H9 (cell line): ENCODE data around the gene KCNJ16. TPM values are rescaled to one million over a fixed set of nuclear protein-coding genes. Genes with fewer than 3 reads are reported as not detected.

Experiments
- DNase-seq: peaks from one replicate; pipeline ENCODE4 v3.0.0-alpha.2; 2017
- H2AFZ ChIP-seq: one replicate; pipeline ENCODE4 v1.6.1; 2013; ENCODE audit warnings: mild to moderate bottlenecking, low read length, control low read depth, moderate library complexity
- H2AK5ac ChIP-seq: 2 replicates; pipeline ENCODE4 v1.6.1; 2013; ENCODE audit warnings: low read length, control low read depth, mixed read lengths; ENCODE audit not compliant: insufficient read length
- H2BK120ac ChIP-seq: one replicate; pipeline ENCODE4 v1.6.1; 2013; ENCODE audit warnings: low read depth, mild to moderate bottlenecking, low read length, control low read depth, inconsistent platforms; ENCODE audit not compliant: poor library complexity, severe bottlenecking
- H2BK12ac ChIP-seq: 2 replicates; pipeline ENCODE4 v1.6.1; 2013; ENCODE audit warnings: low read length, control low read depth, mixed read lengths, low read depth; ENCODE audit not compliant: insufficient read length
- H2BK15ac ChIP-seq: 2 replicates; pipeline ENCODE4 v1.6.1; 2013; ENCODE audit warnings: low read depth, low read length, control low read depth
- H2BK20ac ChIP-seq: one replicate; pipeline ENCODE4 v1.6.1; 2013; ENCODE audit warnings: low read depth, mild to moderate bottlenecking, low read length, control low read depth, inconsistent platforms; ENCODE audit not compliant: poor library complexity, severe bottlenecking
- H2BK5ac ChIP-seq: 2 replicates; pipeline ENCODE4 v1.6.1; 2013; ENCODE audit warnings: low read length, control low read depth, mixed read lengths; ENCODE audit not compliant: insufficient read length
- H3K14ac ChIP-seq: 2 replicates; pipeline ENCODE4 v1.6.1; 2013; ENCODE audit warnings: low read length, control low read depth; ENCODE audit not compliant: insufficient read depth
- H3K18ac ChIP-seq: 2 replicates; pipeline ENCODE4 v1.6.1; 2013; ENCODE audit warnings: low read depth, mild to moderate bottlenecking, mixed read lengths, low read length, control low read depth; ENCODE audit not compliant: insufficient read length
- H3K23ac ChIP-seq: 2 replicates; pipeline ENCODE4 v1.6.1; 2013; ENCODE audit warnings: low read length, control low read depth, mixed read lengths, low read depth; ENCODE audit not compliant: insufficient read length
- H3K23me2 ChIP-seq: 2 replicates; pipeline ENCODE4 v1.6.1; 2013; ENCODE audit warnings: low read depth, mild to moderate bottlenecking, mixed read lengths, low read length, control low read depth; ENCODE audit not compliant: insufficient read length, poor library complexity, severe bottlenecking
- H3K27ac ChIP-seq: 2 replicates; pipeline ENCODE4 v1.5.1; 2013; ENCODE audit warnings: low read length, control low read depth, mixed read lengths, low read depth; ENCODE audit not compliant: insufficient read length
- H3K27me3 ChIP-seq: 2 replicates; pipeline ENCODE4 v1.6.1; 2013; ENCODE audit warnings: low read length, control low read depth, inconsistent platforms; ENCODE audit not compliant: insufficient read depth
- H3K4ac ChIP-seq: 2 replicates; pipeline ENCODE4 v1.6.1; 2013; ENCODE audit warnings: low read depth, mild to moderate bottlenecking, control low read depth, inconsistent platforms, low read length, moderate library complexity
- H3K4me1 ChIP-seq: 2 replicates; pipeline ENCODE4 v1.6.1; 2013; ENCODE audit warnings: low read length, control low read depth, inconsistent platforms; ENCODE audit not compliant: insufficient read depth
- H3K4me2 ChIP-seq: 2 replicates; pipeline ENCODE4 v1.6.1; 2013; ENCODE audit warnings: low read length, control low read depth, mixed read lengths; ENCODE audit not compliant: insufficient read length, insufficient read depth
- H3K56ac ChIP-seq: 2 replicates; pipeline ENCODE4 v1.6.1; 2013; ENCODE audit warnings: low read depth, mild to moderate bottlenecking, mixed read lengths, low read length, control low read depth; ENCODE audit not compliant: insufficient read length
- H3K79me1 ChIP-seq: 2 replicates; pipeline ENCODE4 v1.6.1; 2013; ENCODE audit warnings: low read depth, mild to moderate bottlenecking, moderate library complexity, low read length, control low read depth, inconsistent platforms; ENCODE audit not compliant: insufficient read depth, poor library complexity, severe bottlenecking
- H3K79me2 ChIP-seq: 2 replicates; pipeline ENCODE4 v1.6.1; 2013; ENCODE audit warnings: low read length, control low read depth, inconsistent platforms; ENCODE audit not compliant: insufficient read depth
- H3K9ac ChIP-seq: 2 replicates; pipeline ENCODE4 v1.6.1; 2013; ENCODE audit warnings: low read length, control low read depth, mixed read lengths; ENCODE audit not compliant: insufficient read length; ENCODE audit errors: extremely low read depth
- H3K9me3 ChIP-seq: one replicate; pipeline ENCODE4 v1.6.1; 2013; ENCODE audit warnings: low read depth, low read length, inconsistent platforms; ENCODE audit not compliant: control insufficient read depth
- H3T11ph ChIP-seq: one replicate; pipeline ENCODE4 v1.6.1; 2013; ENCODE audit warnings: mild to moderate bottlenecking, low read length, control low read depth, inconsistent platforms
- H4K20me1 ChIP-seq: one replicate; pipeline ENCODE4 v1.6.1; 2013; ENCODE audit not compliant: control insufficient read depth, insufficient read length, insufficient read depth
- H4K5ac ChIP-seq: 2 replicates; pipeline ENCODE4 v1.6.1; 2013; ENCODE audit warnings: low read depth, mild to moderate bottlenecking, mixed read lengths, low read length, control low read depth; ENCODE audit not compliant: insufficient read length
- H4K8ac ChIP-seq: replicated peaks from 2 replicates; pipeline ENCODE4 v1.6.1; 2013; ENCODE audit warnings: low read length, control low read depth, mixed read lengths, low read depth; ENCODE audit not compliant: insufficient read length
- H4K91ac ChIP-seq: 2 replicates; pipeline ENCODE4 v1.6.1; 2013; ENCODE audit warnings: low read depth, mild to moderate bottlenecking, moderate library complexity, mixed read lengths, low read length, control low read depth; ENCODE audit not compliant: insufficient read length
- H3K27ac Mint-ChIP-seq, 3 experiments: 2 replicates in 2 of 3; 3 replicates in 1 of 3; pipeline ENCODE4 v1.8.0; 2020 to 2021; ENCODE audit warnings: mixed read lengths in 3 of 3, mild to moderate bottlenecking in 1 of 3, moderate library complexity in 1 of 3
- H3K27me3 Mint-ChIP-seq: 2 replicates; pipeline ENCODE4 v1.8.0; 2021; ENCODE audit warnings: low read depth, mild to moderate bottlenecking, moderate library complexity, mixed read lengths
- H3K36me3 Mint-ChIP-seq, 3 experiments: 2 replicates in 2 of 3; 3 replicates in 1 of 3; pipeline ENCODE4 v1.8.0; 2020 to 2021; ENCODE audit warnings: low read depth in 3 of 3, mixed read lengths in 3 of 3; ENCODE audit not compliant: insufficient read depth in 1 of 3
- H3K4me1 Mint-ChIP-seq, 2 experiments: 2 replicates each; pipeline ENCODE4 v1.8.0; 2020; ENCODE audit warnings: mixed read lengths in 2 of 2
- H3K4me3 Mint-ChIP-seq, 2 experiments: 2 replicates in 1 of 2; 3 replicates in 1 of 2; pipeline ENCODE4 v1.8.0; 2020 to 2021; ENCODE audit warnings: mild to moderate bottlenecking in 2 of 2, mixed read lengths in 2 of 2, moderate library complexity in 1 of 2
- H3K9me3 Mint-ChIP-seq, 2 experiments: 2 replicates in 1 of 2; 3 replicates in 1 of 2; pipeline ENCODE4 v1.8.0; 2020; ENCODE audit warnings: mild to moderate bottlenecking in 2 of 2, mixed read lengths in 2 of 2, moderate library complexity in 1 of 2
- WGBS: extraction: QIAGEN DNeasy Blood & Tissue Kit; methylation state at CpG from one replicate; pipeline ENCODE4 v1.1.7; 2013; ENCODE audit warnings: missing lambda C conversion rate, low lambda C conversion rate, mixed read lengths; ENCODE audit not compliant: insufficient read length; ENCODE audit errors: extremely low coverage; 5-methylcytosine and 5-hydroxymethylcytosine counted together
- total RNA-seq: library from RNA; stranded (reverse); gene quantifications from 2 replicates; pipeline ENCODE4 v1.2.1, GENCODE V29; 2021
- TF ChIP-seq, protein P1 (sequence below): fragments of 200-600 bp; sonication (generic); conservative IDR thresholded peaks from 3 replicates; pipeline ENCODE4 v1.8.0; 2021; ENCODE audit warnings: antibody characterized with exemption, mild to moderate bottlenecking

Gene KCNJ16
- total RNA-seq, 1 experiment from 2014 or later = not detected

DNA sequence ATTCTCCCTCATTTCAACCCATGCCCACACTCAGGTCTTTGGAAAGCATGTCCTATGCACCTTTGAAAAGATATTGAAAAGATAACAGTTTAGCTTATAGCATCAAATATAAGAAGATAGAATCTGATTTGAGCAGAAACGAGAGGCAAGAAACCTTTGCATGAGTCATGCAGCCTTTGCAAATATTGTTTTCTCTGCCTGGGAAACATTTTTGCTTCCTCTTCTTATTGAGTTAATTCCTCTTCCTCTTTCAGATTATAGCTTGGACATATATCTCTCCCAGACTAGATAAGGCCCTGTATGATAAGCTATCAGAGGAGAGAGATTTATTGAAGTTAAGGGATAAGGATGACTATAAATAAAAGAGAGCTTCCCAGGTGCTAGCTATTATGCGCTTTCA, 48.2 kb downstream of the KCNJ16 start:
- H4K91ac ChIP-seq = no peak overlapping the region
- no peak overlapping the region for H2BK20ac ChIP-seq
- H3K4me1 ChIP-seq = no peaks in the 10 kb centered on the region
- Mint-ChIP-seq H3K36me3 (peaks cover 0 to 7% (median 0%) of the 10 kb centered on the region in 3 experiments; a peak in 2 of 7 replicates), H3K27ac (no peak overlapping the region), H3K27me3 (no peaks in the 10 kb centered on the region), H3K9me3 (peaks cover 6 to 11% of the 10 kb centered on the region in 2 experiments; a peak in 3 of 5 replicates), H3K4me3 (no peak overlapping the region), H3K4me1 (peaks cover 7 to 11% of the 10 kb centered on the region in 2 experiments)
- H2AK5ac ChIP-seq = no peak overlapping the region
- H3K9me3 ChIP-seq = no peaks in the 10 kb centered on the region
- H4K20me1 ChIP-seq = no peaks in the 10 kb centered on the region
- TF ChIP-seq, protein P1, sequence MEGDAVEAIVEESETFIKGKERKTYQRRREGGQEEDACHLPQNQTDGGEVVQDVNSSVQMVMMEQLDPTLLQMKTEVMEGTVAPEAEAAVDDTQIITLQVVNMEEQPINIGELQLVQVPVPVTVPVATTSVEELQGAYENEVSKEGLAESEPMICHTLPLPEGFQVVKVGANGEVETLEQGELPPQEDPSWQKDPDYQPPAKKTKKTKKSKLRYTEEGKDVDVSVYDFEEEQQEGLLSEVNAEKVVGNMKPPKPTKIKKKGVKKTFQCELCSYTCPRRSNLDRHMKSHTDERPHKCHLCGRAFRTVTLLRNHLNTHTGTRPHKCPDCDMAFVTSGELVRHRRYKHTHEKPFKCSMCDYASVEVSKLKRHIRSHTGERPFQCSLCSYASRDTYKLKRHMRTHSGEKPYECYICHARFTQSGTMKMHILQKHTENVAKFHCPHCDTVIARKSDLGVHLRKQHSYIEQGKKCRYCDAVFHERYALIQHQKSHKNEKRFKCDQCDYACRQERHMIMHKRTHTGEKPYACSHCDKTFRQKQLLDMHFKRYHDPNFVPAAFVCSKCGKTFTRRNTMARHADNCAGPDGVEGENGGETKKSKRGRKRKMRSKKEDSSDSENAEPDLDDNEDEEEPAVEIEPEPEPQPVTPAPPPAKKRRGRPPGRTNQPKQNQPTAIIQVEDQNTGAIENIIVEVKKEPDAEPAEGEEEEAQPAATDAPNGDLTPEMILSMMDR = no peak
- no peak overlapping the region for H4K8ac ChIP-seq
- H3K4ac ChIP-seq = no peak overlapping the region
- no CpG with 5 or more reads among the region's 2 CpGs for WGBS
- no peak overlapping the region for H3K9ac ChIP-seq
- H3K18ac ChIP-seq = no peak overlapping the region
- no peak overlapping the region for H3K14ac ChIP-seq
- no peak overlapping the region for H2AFZ ChIP-seq
- H3K79me1 ChIP-seq = no peaks in the 10 kb centered on the region
- H3K27me3 ChIP-seq = no peaks in the 10 kb centered on the region
- H3K23me2 ChIP-seq = no peaks in the 10 kb centered on the region
- H4K5ac ChIP-seq = no peak overlapping the region
- H3K23ac ChIP-seq = no peak overlapping the region
- H3K27ac ChIP-seq = no peak overlapping the region
- H3K79me2 ChIP-seq = no peaks in the 10 kb centered on the region
- H3K4me2 ChIP-seq = no peak overlapping the region
- H2BK12ac ChIP-seq = no peak overlapping the region
- no peak overlapping the region for H3K56ac ChIP-seq
- no peak overlapping the region for H3T11ph ChIP-seq
- H2BK120ac ChIP-seq = no peak overlapping the region
- DNase-seq = no peak
- no peak overlapping the region for H2BK15ac ChIP-seq
- H2BK5ac ChIP-seq = no peak overlapping the region
